ENCODE measurements around the gene WBP4.
A peak's percentile ranks its signal among the peaks of the same experiment; 100 is the strongest.

WBP4 gene

DNA sequence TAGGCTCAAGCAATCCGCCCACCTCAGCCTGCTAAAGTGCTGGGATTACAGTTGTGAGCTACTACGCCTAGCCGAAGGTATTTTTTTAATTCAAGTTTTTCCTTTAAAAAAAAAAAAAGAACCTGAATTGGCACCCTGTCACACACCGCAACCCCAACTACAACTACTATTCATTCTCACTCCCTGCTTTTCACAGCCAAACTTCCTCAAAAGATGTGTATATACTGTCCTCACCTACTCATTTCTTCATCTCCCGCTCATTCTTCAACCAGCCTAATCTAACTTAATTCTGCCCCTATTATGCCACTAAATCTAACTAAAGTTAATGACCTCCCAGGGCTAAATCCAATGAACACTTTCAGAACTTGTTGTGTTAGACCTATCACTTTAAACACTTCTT, 12.7 kb upstream of the WBP4 start:
- no peak for FAIRE-seq
- no peak for DNase-seq (ENCODE audit: low spot score)

DNA sequence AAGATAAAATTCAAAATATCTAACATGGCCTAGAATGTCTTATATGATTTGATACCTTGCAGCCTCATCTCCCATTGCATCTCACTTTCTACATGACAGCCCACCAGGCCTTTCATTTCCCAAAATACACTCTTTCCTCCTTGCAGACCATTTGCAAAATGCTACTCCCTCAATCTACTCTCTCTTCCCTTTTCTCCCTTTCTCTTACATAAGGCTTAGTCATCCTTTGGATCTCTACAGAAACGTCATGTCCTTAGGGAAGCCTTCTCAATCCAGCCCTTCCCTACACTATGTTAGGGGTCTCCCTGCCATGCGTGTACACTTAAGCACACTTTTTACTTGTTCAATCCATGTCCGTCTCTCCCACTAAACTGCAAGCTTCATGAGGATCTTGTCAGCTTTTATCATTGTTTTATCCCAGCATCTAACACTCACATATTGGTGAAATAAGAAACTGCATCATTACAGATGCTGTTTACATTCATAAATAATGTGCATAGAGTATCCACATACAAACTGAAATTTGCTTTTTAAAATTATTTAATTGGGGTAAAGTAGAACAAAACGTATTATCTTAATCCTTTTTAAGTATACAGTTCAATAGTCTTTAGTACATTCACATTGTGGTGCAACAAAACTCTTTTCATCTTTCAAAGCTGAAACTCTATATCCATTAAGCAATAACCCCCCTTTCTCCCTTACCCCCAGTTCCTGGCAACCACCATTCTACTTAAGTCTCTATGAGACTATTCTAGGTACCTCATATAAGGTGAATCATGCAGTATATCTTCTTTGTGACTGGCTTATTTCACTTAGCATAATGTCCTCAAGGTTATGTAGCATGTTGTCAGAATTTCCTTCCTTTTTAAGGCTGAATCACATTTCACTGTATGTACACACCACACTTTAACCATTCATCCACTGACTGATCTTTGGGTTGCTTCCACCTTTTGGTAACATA, 11.5 kb upstream of the WBP4 start:
- FAIRE-seq: no peak
- no peak for DNase-seq (ENCODE audit: low spot score)

DNA sequence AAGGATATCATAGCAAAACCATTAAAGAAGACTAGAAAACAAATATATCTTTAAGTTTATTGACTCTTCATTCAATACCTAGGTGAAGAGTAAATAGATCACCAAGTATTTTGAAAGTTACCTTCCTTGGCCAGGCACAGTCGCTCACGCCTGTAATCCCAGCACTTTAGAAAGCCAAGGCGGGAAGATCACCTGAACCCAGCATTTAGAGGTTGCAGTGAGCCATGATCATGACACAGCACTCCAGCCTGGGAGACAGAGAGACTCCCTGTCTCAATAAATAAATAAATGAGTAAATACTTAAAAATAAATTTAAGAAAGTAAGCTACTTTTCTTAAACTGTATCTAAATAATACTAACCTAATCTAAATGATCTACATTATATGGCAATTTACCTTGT, 8.9 kb upstream of the WBP4 start:
- no peak for DNase-seq (ENCODE audit: low spot score)
- no peak for FAIRE-seq

DNA sequence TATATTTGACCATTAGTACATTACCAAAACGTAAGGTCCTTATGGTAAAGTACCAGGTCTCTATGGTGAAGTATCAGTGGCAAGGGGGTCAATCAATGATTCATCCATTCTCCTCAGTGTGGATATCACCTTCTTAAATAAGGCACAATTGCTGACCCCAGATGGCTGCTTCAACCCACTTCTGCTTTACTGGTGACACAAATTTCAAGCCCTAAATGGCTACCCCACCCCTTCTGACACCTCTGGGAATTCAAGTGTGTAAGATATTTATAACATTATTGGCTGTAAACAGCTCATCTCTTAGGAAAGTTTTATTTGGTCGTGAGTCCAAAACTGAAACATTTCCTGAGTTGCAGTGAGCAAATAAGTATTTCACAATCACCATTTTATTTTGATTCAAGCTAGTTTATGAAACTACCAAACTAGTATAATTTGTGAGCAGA, 7.9 kb upstream of the WBP4 start:
- FAIRE-seq (no peak), DNase-seq (ENCODE audit: low spot score) (no peak)

DNA sequence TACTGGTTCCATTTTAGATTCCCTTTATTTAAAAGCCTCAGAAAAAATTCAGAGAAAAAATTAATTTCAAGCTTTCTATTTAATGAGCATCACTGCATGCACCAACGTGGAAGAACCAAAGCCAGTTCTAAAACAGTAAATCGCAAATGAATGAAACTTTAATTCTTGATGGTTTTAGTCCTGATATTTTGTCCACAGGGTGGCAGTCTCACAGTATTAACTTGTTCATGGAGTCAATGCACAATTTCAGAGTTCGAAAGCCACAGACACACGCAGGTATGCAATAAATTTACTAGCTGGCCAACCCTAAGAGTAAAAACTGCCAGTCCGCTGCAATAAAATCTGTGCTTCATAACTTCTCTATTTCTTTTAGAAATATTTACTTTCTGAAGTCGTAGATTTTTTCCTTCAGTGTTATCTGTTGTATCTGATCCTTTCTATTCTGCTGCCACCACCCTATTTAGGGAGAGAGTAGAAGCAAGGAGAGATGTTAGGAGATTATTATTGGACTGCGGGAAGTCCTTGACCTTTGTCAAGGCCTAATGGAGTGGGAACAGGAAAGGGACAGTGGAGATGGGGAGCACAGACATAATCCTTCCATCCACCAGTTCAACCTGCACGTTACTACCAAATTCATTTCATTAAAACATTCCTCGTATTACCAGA, 7.0 kb upstream of the WBP4 start:
- peak; percentile 7 for FAIRE-seq

DNA sequence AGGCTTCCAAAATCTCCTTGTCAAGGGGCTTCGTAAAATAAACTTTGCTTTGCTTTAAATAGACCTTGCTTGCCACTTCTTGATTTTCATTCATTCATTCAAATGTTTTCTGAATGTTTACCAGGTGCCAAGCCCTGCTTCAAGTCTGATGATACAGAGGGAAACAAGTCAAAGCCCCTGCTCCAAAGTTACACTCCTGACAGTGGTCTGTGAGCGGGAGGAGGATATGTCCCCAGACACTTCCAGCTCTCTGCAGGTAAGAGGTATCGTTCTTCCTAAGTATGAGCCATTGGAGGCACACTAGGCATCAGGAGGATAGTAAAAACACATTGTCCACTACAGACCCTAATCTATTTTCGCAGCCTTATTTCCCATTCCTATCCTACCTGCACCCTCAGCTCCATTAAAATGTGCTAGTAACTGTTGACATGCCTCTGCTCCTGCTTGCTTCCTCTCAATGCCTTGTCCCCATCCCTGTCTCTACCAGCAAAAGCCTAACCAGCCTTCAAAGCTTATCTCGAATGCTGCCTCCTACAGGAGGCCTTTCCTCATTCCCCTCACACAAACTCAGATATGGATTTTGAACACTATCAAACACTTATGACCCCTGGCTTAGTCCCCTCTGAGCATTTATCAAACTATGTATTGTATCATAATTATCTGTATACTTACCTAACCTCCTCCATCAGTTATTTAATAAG, 6.2 kb upstream of the WBP4 start:
- no peak for FAIRE-seq
- no peak for DNase-seq (ENCODE audit: low spot score)

More for the DNA sequence above, 7.0 kb upstream of the WBP4 start:
- DNase-seq (ENCODE audit: low spot score): peak; percentile 27

DNA sequence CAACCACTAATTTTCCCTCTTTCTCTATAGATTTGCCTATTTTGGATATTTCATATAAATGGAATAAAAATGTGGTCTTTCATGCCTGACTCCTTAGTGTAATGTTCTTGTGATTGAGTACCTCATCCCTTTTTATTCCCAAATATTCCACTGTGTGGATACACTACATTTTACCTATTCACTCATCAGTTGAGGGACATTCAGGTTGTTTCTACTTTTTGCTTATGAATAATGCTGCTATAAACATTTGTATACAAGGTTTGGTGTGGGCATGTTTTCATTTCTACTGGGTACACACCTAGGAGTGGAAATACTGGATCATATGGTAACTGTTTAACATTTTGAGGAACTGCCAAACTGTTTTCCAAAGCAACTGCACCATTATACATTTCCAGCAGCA, 5.1 kb upstream of the WBP4 start:
- FAIRE-seq (no peak), DNase-seq (ENCODE audit: low spot score) (no peak)

DNA sequence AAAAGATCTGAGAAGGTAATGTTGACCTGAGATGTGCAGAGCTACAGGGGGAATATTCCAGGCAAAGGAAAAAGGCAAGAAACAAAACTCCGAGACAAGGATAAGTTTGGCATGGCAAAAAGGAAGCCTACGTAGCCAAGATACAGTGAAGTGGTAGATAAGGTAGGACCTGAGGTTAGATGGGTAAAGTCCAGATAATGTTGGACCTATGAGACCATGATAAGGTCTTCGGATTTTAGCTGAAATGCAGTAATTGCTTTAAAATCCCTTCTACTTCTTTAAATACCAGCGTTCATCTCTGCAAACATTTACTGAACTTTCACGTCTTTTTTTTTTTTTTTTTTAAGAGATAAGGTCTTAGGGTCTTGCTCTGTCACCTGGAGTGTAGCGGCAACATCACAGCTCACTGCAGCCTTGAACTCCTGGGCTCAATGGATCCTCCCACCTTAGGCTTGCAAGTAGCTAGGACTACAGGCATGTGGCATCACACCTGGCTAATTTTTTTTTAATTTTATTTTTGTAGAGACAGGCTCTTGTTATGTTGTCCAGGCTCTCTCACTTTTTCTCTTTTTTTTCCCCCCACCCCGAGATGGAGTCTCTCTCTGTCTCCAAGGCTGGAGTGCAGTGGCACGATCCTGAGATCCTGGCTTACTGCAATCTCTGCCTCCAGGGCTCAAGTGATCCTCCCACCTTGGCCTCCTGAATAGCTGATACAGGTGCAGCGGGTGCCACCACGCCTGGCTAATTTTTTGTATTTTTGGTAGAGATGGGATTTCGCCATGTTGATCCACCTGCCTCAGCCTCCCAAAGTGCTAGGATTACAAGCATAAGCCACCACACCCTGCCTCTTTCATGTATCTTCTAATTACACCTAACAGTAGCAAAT, 4.2 kb upstream of the WBP4 start:
- FAIRE-seq: no peak

DNA sequence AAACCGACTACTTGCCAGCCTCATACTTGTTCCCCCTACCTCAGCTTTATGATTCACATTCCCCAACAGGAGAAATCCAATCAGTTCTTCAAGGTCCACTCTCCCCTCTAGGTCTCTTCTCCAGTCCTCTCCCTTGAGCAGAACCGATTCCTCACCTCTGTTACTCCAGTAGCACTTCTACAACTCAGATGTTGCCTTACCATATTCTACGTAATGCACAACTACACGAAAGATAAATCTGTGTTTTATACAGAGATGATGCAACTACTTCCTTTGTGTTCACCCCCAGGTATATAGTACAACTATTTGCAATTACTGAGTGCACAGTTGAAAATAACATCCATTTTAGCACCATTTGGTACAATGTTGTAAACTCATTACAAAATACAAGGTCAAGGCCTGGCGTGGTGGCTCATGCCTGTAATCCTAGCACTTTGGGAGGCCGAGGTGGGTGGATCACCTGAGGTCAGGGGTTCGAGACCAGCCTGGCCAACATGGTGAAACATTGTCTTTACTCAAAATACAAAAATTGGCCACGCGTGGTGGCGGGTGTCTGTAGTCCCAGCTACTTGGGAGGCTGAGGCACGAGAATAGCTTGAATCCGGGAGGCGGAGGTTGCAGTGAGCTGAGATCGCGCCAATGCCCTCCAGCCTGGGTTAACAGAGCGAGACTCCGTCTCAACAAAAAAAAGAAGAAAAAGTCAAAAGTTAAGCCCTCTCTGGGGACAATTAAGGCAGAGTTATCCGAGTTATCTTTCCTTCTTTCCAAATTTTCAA, 2.8 kb upstream of the WBP4 start:
- FAIRE-seq (no peak), DNase-seq (ENCODE audit: low spot score) (no peak)

More for the DNA sequence above, 4.2 kb upstream of the WBP4 start:
- DNase-seq (ENCODE audit: low spot score): no peak

DNA sequence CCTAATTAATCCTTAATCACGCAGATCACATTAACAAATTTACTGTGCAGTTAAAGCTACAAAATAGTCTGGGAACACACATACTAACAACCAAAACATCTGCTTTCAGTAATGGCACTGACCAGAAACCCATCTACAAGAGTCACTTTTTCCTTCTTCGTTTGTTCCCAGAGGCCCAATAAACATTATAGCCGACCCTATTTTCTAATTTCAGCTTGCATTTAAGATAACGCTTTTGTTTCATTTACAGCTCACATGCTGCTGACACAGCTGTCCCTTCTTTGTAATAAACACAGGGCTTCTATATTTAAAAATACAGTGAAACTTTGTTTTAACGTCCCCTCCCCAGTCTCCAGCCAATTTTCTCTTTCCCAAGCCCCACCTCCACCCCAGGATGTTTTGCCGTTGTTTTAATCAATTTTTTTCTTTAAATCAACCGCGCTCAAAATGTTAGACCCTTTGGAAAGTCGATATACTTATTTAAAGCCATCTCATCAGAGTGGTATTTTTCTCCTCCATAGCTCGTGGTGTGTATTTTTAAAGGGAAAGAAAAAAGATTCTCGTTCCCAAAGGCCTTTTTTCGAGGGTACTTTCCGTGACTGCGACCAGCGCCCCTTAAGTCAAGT, 1.7 kb upstream of the WBP4 start:
- DNase-seq (ENCODE audit: low spot score): no peak
- no peak for FAIRE-seq

DNA sequence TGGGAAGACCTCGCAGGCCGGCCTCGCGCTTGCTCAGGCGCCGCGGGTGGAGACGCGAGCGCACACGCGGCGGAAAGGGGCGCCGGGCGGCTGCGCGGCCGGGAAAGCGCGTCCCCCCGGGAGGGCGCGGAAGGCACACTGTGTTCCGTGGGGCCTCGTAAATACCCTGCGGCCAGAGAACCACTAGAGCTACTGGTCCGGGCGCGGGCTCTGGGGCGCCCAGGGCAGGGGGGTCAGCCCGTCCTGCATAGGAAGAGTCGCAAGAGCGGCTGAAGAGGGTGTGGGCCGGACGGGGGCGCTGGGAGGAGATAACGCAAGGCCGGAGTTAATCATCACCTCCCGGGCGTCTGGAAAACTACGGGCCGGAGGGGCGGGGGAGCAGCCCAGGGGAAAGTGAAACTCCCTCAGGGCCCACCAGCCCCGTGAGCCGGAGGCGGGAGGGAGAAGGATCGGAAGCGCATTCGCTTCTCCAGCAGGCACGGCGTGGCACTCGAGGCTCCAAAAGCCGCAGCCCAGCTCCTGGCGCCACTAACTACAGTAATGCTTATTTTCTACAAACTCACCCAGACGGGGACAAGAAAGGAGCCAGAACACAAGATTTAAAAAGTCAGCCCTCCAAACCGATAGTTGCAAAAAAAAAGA, 1.1 kb upstream of the WBP4 start:
- DNase-seq (ENCODE audit: low spot score) (peak; percentile 87), FAIRE-seq (peak; percentile 59)

DNA sequence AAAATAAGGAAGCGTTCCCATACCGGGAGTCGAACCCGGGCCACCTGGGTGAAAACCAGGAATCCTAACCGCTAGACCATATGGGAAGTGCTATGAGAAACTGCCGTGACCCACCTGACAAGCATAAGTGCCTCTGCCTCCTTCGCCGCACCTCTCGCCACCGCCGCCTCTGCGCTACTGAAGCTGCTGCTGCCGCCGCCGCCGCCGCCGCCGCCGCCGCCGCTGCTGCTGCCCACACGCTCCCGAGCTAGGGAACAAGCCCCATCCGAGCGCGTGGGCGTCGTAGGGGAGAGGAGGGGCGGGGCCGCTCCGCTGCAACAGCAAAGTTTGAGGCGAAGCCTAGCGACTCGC, 610 bp upstream of the WBP4 start:
- DNase-seq (ENCODE audit: low spot score) (peak; percentile 68), FAIRE-seq (no peak)

DNA sequence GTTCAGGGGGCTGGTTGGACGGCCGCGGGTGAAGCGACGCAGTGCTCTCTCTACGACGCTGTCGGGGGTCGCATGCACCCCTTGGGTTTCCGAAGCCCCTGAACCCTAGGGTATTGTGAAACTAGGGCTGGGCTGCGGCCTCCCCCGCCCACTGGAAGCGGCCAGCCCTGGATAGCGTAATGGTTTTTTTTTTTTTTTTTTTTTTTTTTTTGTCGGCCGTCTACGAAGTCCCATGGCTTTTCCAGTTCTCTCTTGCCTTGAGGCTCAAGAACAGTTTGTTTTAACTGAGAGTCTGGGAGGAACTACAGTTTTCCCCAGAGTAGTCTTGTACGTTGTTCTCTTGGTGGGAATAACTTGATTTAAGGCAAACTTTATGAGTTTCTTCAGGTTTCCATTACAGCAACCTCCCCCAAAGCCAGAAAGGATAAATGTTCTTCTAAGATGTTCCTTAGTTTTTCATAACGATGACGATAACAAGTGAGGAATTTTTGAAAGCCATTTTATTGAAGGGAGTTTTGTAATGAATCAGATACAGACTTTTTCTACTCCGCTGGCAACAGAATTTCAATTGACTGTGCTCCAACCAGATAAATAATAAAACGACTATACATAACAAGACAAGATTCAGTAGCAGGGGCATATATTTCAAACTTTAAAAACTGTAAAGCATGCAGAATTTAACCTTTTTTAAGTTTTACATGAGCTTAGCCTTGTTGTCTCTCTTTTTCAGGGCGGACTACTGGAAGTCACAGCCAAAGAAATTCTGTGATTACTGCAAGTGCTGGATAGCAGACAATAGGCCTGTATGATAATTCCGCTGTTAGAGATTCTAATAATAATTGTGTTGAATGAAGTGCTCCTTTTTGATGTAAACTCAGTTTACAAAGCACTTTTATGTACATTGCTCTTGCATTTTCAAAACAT, 867 bp downstream of the WBP4 start:
- DNase-seq (ENCODE audit: low spot score) (peak; percentile 27), FAIRE-seq (no peak)

DNA sequence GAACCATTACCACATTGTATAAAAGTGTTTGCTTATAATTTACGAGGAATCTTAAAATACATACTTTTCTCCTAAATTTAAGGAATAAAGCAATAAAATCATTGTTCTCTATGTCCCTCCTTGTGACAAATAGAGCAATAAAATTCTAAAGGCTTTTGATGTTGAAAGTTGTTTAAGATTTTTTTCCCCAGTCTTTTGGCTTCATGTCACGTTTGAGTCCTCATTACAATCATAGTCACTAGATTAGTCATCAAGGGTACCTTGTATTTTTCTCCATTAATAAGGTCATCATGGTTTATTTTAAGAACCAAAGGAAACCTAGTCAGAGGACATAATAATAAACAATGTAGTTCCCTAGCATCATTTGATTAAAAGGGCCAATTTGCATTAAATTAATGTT, 3.2 kb downstream of the WBP4 start:
- DNase-seq (ENCODE audit: low spot score): no peak
- FAIRE-seq: no peak

DNA sequence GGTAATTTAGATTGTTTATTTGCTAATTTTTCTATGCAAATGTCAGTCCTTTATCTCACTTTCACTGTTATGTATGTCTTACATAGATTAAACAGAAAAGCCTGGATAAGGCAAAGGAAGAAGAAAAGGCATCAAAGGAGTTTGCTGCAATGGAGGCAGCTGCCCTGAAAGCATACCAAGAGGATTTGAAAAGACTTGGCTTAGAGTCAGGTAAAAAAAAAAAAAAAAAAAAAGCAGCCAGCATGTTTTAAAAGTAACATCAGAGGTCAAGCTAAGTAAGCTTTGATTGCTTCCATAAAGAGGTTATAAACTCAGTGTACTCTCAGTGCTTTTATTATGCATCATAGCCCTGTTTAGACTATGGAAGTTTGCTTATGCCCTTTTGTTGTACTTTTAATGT, 3.8 kb downstream of the WBP4 start:
- DNase-seq (ENCODE audit: low spot score) (no peak), FAIRE-seq (no peak)

DNA sequence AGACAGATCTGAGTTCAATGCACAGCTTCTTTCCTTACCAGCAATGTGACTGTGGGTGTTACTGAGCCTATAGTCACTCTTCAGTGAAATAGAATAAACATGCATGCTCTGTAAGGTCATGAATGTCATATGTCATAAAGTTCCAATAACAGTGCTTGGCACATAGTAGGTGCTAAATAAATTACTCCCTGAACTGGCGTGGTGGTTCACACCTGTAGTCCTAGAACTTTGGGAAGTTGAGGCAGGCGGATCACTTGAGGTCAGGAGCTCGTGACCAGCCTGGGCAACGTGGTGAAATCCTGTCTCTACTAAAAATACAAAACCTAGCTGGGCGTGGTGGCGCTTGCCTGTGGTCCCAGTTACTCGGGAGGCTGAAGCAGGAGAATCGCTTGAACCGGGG, 13.2 kb downstream of the WBP4 start:
- DNase-seq (ENCODE audit: low spot score) (no peak), FAIRE-seq (no peak)

DNA sequence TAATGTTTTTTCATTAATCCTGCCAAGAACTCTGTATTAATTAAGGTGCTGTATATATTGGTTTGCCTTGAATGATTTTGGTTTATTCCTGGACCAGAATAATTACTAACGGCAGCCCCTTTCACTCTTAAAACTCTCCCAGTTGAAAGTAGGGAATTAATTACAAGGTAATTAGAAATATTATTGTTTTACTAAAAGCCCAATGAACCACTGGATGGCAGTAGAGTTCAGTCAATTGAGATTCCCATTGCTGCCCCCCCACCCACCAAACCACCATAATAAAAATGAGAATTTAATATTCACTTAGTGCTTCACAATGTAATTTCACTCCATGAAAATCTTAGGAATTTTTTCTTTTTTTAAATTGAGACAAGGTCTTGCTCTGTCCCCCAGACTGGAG, 13.7 kb downstream of the WBP4 start:
- DNase-seq (ENCODE audit: low spot score) (no peak), FAIRE-seq (no peak)

DNA sequence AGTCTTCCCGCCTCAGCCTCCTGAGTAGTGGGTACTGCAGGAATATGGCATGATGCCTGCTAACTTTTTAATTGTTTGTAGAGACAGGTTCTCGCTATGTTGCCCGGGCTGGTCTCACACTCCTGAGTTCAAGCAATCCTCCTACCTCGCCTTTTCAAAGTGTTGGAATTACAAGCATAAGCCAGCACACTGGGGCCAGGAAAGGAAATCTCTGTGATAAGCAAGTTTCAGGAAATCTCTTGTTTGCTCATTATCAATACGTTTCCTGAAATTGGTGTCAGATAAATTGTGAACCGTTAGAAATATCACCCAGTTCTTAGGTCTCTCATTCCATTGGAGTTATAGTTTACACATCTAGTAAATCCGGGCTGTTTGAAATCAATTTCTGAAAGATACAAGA, 14.2 kb downstream of the WBP4 start:
- no peak for FAIRE-seq
- no peak for DNase-seq (ENCODE audit: low spot score)

Measured in RCC 7860 (cell line).